H1 (cell line): Measurements from ENCODE around the gene MCC. TPM values are rescaled to one million over a fixed set of nuclear protein-coding genes. Genes with fewer than 3 reads are reported as not detected.

Experiments
- CTCF ChIA-PET: fragments of 300-600 bp; sonication (Branson Sonifier 250); formaldehyde crosslinking; loops from one replicate; lab custom pipeline; 2021; ENCODE audit not compliant: partially characterized antibody; lab: Charles Lee
- POLR2A ChIA-PET: fragments of 300-600 bp; sonication (Branson Sonifier 250); formaldehyde crosslinking; loops from one replicate; lab custom pipeline; 2021; ENCODE audit warnings: inconsistent platforms; ENCODE audit not compliant: partially characterized antibody; lab: Charles Lee
- DNase-seq, 2 experiments: peaks; one replicate each; pipeline versions ENCODE4 v3.0.0 to v3.0.0-alpha.2; 2010 to 2022; ENCODE audit warnings: low spot score in 2 of 2, low read depth in 1 of 2, mixed read lengths in 1 of 2
- FAIRE-seq: peaks from 2 replicates; lab custom pipeline; 2011; peaks lifted over from hg19 to GRCh38; lab: Jason Lieb, UNC
- H2AFZ ChIP-seq: 2 replicates; pipeline ENCODE4 v1.8.1; 2012; ENCODE audit warnings: low read length, inconsistent platforms
- H2AK5ac ChIP-seq: 2 replicates; pipeline ENCODE4 v1.6.1; 2013; ENCODE audit warnings: low read depth, low read length
- H2BK120ac ChIP-seq: replicated peaks from 2 replicates; pipeline ENCODE3; 2013; ENCODE audit warnings: low read depth, low read length, inconsistent platforms
- H2BK12ac ChIP-seq: 2 replicates; pipeline ENCODE4 v1.6.1; 2013; ENCODE audit warnings: low read depth, low read length
- H2BK15ac ChIP-seq: 2 replicates; pipeline ENCODE4 v1.6.1; 2013; ENCODE audit warnings: low read length
- H2BK20ac ChIP-seq: 2 replicates; pipeline ENCODE4 v1.6.1; 2013; ENCODE audit warnings: low read length
- H2BK5ac ChIP-seq: 2 replicates; pipeline ENCODE4 v1.6.1; 2013; ENCODE audit warnings: low read depth, low read length
- H3K14ac ChIP-seq: 2 replicates; pipeline ENCODE4 v1.6.1; 2013; ENCODE audit warnings: inconsistent platforms; ENCODE audit not compliant: insufficient read length
- H3K18ac ChIP-seq: 2 replicates; pipeline ENCODE4 v1.6.1; 2013; ENCODE audit warnings: low read length; ENCODE audit errors: extremely low read depth
- H3K23ac ChIP-seq: 2 replicates; pipeline ENCODE4 v1.6.1; 2013; ENCODE audit warnings: inconsistent platforms; ENCODE audit not compliant: insufficient read length
- H3K23me2 ChIP-seq: 2 replicates; pipeline ENCODE4 v1.6.1; 2013; ENCODE audit warnings: low read depth, low read length
- H3K27ac ChIP-seq: 2 replicates; pipeline ENCODE4 v1.6.1; 2011; ENCODE audit warnings: low read depth, low read length, inconsistent platforms
- H3K27me3 ChIP-seq, 4 experiments: replicated peaks in 1 of 4; 1 replicate in 1 of 4; 2 replicates in 3 of 4; pipeline versions ENCODE4 v1.6.1 to v1.8.1; 2011 to 2013; ENCODE audit warnings: low read length in 3 of 4, mild to moderate bottlenecking in 3 of 4, inconsistent platforms in 2 of 4, mixed read lengths in 2 of 4, moderate library complexity in 1 of 4; ENCODE audit not compliant: control insufficient read depth in 3 of 4, insufficient read depth in 3 of 4; ENCODE audit errors: extremely low read depth in 1 of 4
- H3K36me3 ChIP-seq, 4 experiments: 2 replicates each; pipeline versions ENCODE4 v1.6.1 to v1.8.1; 2011 to 2013; ENCODE audit warnings: mild to moderate bottlenecking in 4 of 4, low read length in 3 of 4, moderate library complexity in 2 of 4, control low read depth in 1 of 4, inconsistent platforms in 1 of 4; ENCODE audit not compliant: insufficient read depth in 4 of 4, control insufficient read depth in 2 of 4
- H3K4ac ChIP-seq: replicated peaks from 2 replicates; pipeline ENCODE3; 2013; ENCODE audit warnings: low read length, low read depth, mixed read lengths, inconsistent platforms; ENCODE audit not compliant: insufficient read length
- H3K4me1 ChIP-seq, 4 experiments: replicated peaks in 1 of 4; 1 replicate in 1 of 4; 2 replicates in 3 of 4; pipeline versions ENCODE4 v1.6.1 to v1.8.1; 2011 to 2013; ENCODE audit warnings: low read length in 3 of 4, inconsistent platforms in 2 of 4, mixed read lengths in 1 of 4; ENCODE audit not compliant: insufficient read depth in 4 of 4, control insufficient read depth in 3 of 4
- H3K4me2 ChIP-seq, 2 experiments: 2 replicates each; pipeline versions ENCODE4 v1.6.1 to v1.8.1; 2011 to 2013; ENCODE audit warnings: low read depth in 2 of 2, low read length in 2 of 2, control low read depth in 1 of 2, inconsistent platforms in 1 of 2, mild to moderate bottlenecking in 1 of 2; ENCODE audit not compliant: insufficient read depth in 1 of 2
- H3K4me3 ChIP-seq, 4 experiments: fragments of 200-600, 300-600 bp in 1 of 4; sonication (generic), shearing (Covaris generic), sonication (Bioruptor Twin) in 1 of 4; 2 replicates each; pipeline versions ENCODE4 v1.5.1 to v1.8.1; 2011 to 2016; ENCODE audit warnings: low read length in 4 of 4, low read depth in 3 of 4, control low read depth in 2 of 4, inconsistent platforms in 2 of 4, mild to moderate bottlenecking in 2 of 4, mixed read lengths in 1 of 4, moderate library complexity in 1 of 4; ENCODE audit not compliant: insufficient read depth in 2 of 4; ENCODE audit errors: extremely low read depth in 1 of 4
- H3K56ac ChIP-seq: replicated peaks from 2 replicates; pipeline ENCODE3; 2013; ENCODE audit warnings: low read depth, mild to moderate bottlenecking, mixed read lengths, low read length, inconsistent platforms; ENCODE audit not compliant: insufficient read length
- H3K79me1 ChIP-seq: 2 replicates; pipeline ENCODE4 v1.6.1; 2013; ENCODE audit warnings: low read depth, low read length, control low read depth
- H3K79me2 ChIP-seq, 2 experiments: 2 replicates each; pipeline versions ENCODE4 v1.6.1 to v1.8.1; 2012 to 2013; ENCODE audit warnings: low read length in 2 of 2, mild to moderate bottlenecking in 2 of 2, inconsistent platforms in 1 of 2; ENCODE audit not compliant: insufficient read depth in 2 of 2, control insufficient read depth in 1 of 2
- H3K9ac ChIP-seq, 4 experiments: replicated peaks in 1 of 4; 1 replicate in 1 of 4; 2 replicates in 3 of 4; pipeline versions ENCODE4 v1.6.1 to v1.8.1; 2011 to 2013; ENCODE audit warnings: low read depth in 3 of 4, low read length in 3 of 4, control low read depth in 2 of 4, mild to moderate bottlenecking in 2 of 4, moderate library complexity in 2 of 4, inconsistent platforms in 1 of 4; ENCODE audit errors: extremely low read depth in 1 of 4
- H3K9me3 ChIP-seq, 2 experiments: 2 replicates each; pipeline versions ENCODE4 v1.6.1 to v1.8.1; 2012 to 2013; ENCODE audit warnings: mild to moderate bottlenecking in 2 of 2, moderate library complexity in 2 of 2, control low read depth in 1 of 2, inconsistent platforms in 1 of 2, low read depth in 1 of 2, low read length in 1 of 2, mixed read lengths in 1 of 2; ENCODE audit not compliant: insufficient read depth in 2 of 2
- H4K20me1 ChIP-seq, 2 experiments: replicated peaks in 1 of 2; 2 replicates each; pipeline versions ENCODE3 to v1.8.1; 2011 to 2013; ENCODE audit warnings: inconsistent platforms in 2 of 2, low read length in 2 of 2, mild to moderate bottlenecking in 1 of 2; ENCODE audit not compliant: insufficient read depth in 2 of 2, control insufficient read depth in 1 of 2
- H4K5ac ChIP-seq: 2 replicates; pipeline ENCODE4 v1.6.1; 2013; ENCODE audit warnings: low read length, low read depth, mixed read lengths, inconsistent platforms; ENCODE audit not compliant: insufficient read length
- H4K8ac ChIP-seq: 2 replicates; pipeline ENCODE4 v1.8.0; 2013; ENCODE audit warnings: mild to moderate bottlenecking, moderate library complexity, low read length, inconsistent platforms; ENCODE audit not compliant: insufficient read depth; ENCODE audit errors: extremely low read depth
- H4K91ac ChIP-seq: replicated peaks from 2 replicates; pipeline ENCODE3; 2013; ENCODE audit warnings: low read length, mixed read lengths, inconsistent platforms; ENCODE audit not compliant: insufficient read length
- ASH2L ChIP-seq: fragments of 200-600, 300-600 bp; sonication (generic); IDR thresholded peaks from one replicate; pipeline ENCODE4 v1.7.1; 2017; ENCODE audit warnings: low read length
- BCL11A ChIP-seq, 2 experiments: IDR thresholded peaks; one replicate each; pipeline ENCODE4 v1.6.1; 2011; ENCODE audit warnings: low read depth in 2 of 2, low read length in 2 of 2, mild to moderate bottlenecking in 2 of 2
- CEBPB ChIP-seq: IDR thresholded peaks from 2 replicates; pipeline ENCODE4 v1.6.1; 2012; ENCODE audit warnings: low read depth, low read length
- CREB1 ChIP-seq: IDR thresholded peaks from 2 replicates; pipeline ENCODE4 v1.6.1; 2012; ENCODE audit warnings: inconsistent platforms
- HDAC6 ChIP-seq: IDR thresholded peaks from one replicate; pipeline ENCODE4 v1.7.1; 2012; ENCODE audit warnings: low read depth, mild to moderate bottlenecking, inconsistent platforms, low read length, moderate library complexity
- KDM5A ChIP-seq: fragments of 200-600 bp; IDR thresholded peaks from 2 replicates; pipeline ENCODE4 v1.7.1; 2012; ENCODE audit warnings: mild to moderate bottlenecking, low read length, inconsistent platforms, mixed read lengths
- NANOG ChIP-seq: IDR thresholded peaks from 2 replicates; pipeline ENCODE4 v1.6.1; 2011; ENCODE audit warnings: low read length, low read depth, mild to moderate bottlenecking, inconsistent platforms; ENCODE audit not compliant: insufficient read depth, poor library complexity, severe bottlenecking
- RBBP5 ChIP-seq: IDR thresholded peaks from 2 replicates; pipeline ENCODE4 v1.7.1; 2012; ENCODE audit warnings: low read depth, mild to moderate bottlenecking, inconsistent platforms, low read length, moderate library complexity, borderline replicate concordance
- SRF ChIP-seq: IDR thresholded peaks from 2 replicates; pipeline ENCODE4 v1.6.1; 2011; ENCODE audit warnings: mild to moderate bottlenecking, low read depth, low read length, moderate library complexity
- YY1 ChIP-seq: IDR thresholded peaks from 2 replicates; pipeline ENCODE4 v1.6.1; 2011; ENCODE audit warnings: low read depth, mild to moderate bottlenecking, low read length
- WGBS, 2 experiments: shearing (Covaris generic) in 1 of 2; methylation state at CpG; one replicate each; pipeline versions ENCODE4 v1.1.6 to v1.1.7; 2013 to 2015; ENCODE audit warnings: low lambda C conversion rate in 2 of 2, mixed read lengths in 2 of 2, inconsistent platforms in 1 of 2, low coverage in 1 of 2, missing lambda C conversion rate in 1 of 2; ENCODE audit not compliant: insufficient replicate concordance in 2 of 2, insufficient coverage in 1 of 2, insufficient read length in 1 of 2; ENCODE audit errors: extremely low coverage in 1 of 2, missing lambda C conversion rate in 1 of 2; 5-methylcytosine and 5-hydroxymethylcytosine counted together
- polyA plus RNA-seq, 7 experiments: library from polyadenylated mRNA; depleted of rRNA in 3 of 7; stranded (reverse) in 5 of 7; unstranded in 2 of 7; fragments of >200 nt in 5 of 7; fragments of 200-250 nt in 2 of 7; gene quantifications; 1 replicate in 5 of 7; 2 replicates in 1 of 7; 4 replicates in 1 of 7; pipeline versions ENCODE4 v1.2.1 to v1.2.3, GENCODE V29; 2011 to 2013; ENCODE audit warnings: missing spikeins in 2 of 7, mixed read lengths in 2 of 7
- total RNA-seq: library from RNA; stranded (reverse); fragmentation: NEBNext Ultra II Directional; extraction: Animal tissue kit (Norgen Biotek cat#: 25700); gene quantifications from 2 replicates; pipeline ENCODE4 v1.2.1, GENCODE V29; 2021

MCC gene
- total and polyA plus RNA-seq, 2 of the 8 experiments (the other 6 are each of a cell fraction or from before 2014, with no cell fraction given): 2.6 to 18.3 TPM

GRCh38 chr5:113150221-113150620 lies 338.0 kb downstream of the MCC start:
- Histone ChIP-seq H3K4me2 (no peak overlapping the region), H3K9me3 (no peaks in the 10 kb centered on the region), H3K18ac (no peak overlapping the region), H2BK5ac (no peak overlapping the region), H3K36me3 (no peaks in the 10 kb centered on the region), H2BK120ac (no peak overlapping the region), H4K91ac (no peak overlapping the region), H4K8ac (no peak overlapping the region), H3K56ac (no peak overlapping the region), H2AK5ac (no peak overlapping the region), H2AFZ (no peak overlapping the region), H3K23ac (no peak overlapping the region), H3K4me1 (peaks cover 0 to 4% (median 0%) of the 10 kb centered on the region in 4 experiments; a peak in 1 of 7 replicates), H3K4ac (no peak overlapping the region), H2BK20ac (no peak overlapping the region), H3K9ac (no peak overlapping the region), H2BK15ac (no peak overlapping the region), H3K79me2 (no peaks in the 10 kb centered on the region), H3K14ac (no peak overlapping the region), H3K27me3 (no peaks in the 10 kb centered on the region), H4K5ac (no peak overlapping the region), H3K27ac (no peak overlapping the region), H3K79me1 (no peaks in the 10 kb centered on the region), H4K20me1 (no peaks in the 10 kb centered on the region), H3K23me2 (no peaks in the 10 kb centered on the region), H2BK12ac (no peak overlapping the region), H3K4me3 (no peak overlapping the region)
- whole genome bisulfite sequencing, 2 experiments: 91% methylated on average over 2 of the region's 2 CpGs; no CpG with 5 or more reads in 1 of the 2 experiments
- POLR2A ChIA-PET: no interaction called here
- DNase-seq: no peak
- FAIRE-seq: no peak
- CTCF ChIA-PET: interaction anchor here (1.0 kb wide), 1 partner anchor 184 kb away, joined by 3 read pairs; no protein-coding TSS in a partner anchor
- TF ChIP-seq KDM5A: no peak
- TF ChIP-seq RBBP5: no peak
- no peak for TF ChIP-seq YY1
- TF ChIP-seq CREB1: no peak
- no peak for TF ChIP-seq ASH2L
- no peak for TF ChIP-seq HDAC6
- no peak for TF ChIP-seq NANOG
- TF ChIP-seq SRF: no peak
- TF ChIP-seq BCL11A (IDR thresholded peaks at IDR 0.05; ENCODE audit: low read depth in 2 of 2, low read length in 2 of 2): no peak
- TF ChIP-seq CEBPB: no peak
